Esophagus muscularis mucosa (tissue), 4 donors: ENCODE results near the gene RASD2. TPM values are rescaled to one million over a fixed set of nuclear protein-coding genes. Genes with fewer than 3 reads are reported as not detected.
"Not testable (repeated sequence)": the region's sequence is repeated elsewhere in the genome, so short reads cannot be mapped to it uniquely, and the experiment has no call there.

ENCODE experiments used
- DNase-seq: peaks from one replicate; pipeline ENCODE4 v3.0.0-alpha.2; 2017; ENCODE audit errors: extremely low spot score
- H3K27ac ChIP-seq, 4 donors: fragments of 200-600 bp; sonication (generic); replicated peaks in 1 of 4; 1 replicate in 3 of 4; 2 replicates in 1 of 4; pipeline ENCODE4 v1.5.1; 2016 to 2019; ENCODE audit warnings: mild to moderate bottlenecking in 1 of 4
- H3K27me3 ChIP-seq, 4 donors: fragments of 200-600 bp; sonication (generic); one replicate each; pipeline versions ENCODE4 v1.5.1 to v1.6.0; 2016 to 2019
- H3K36me3 ChIP-seq, 4 donors: fragments of 200-600 bp; sonication (generic); one replicate each; pipeline ENCODE4 v1.5.1; 2016 to 2019
- H3K4me1 ChIP-seq, 4 donors: fragments of 200-600 bp; sonication (generic); one replicate each; pipeline ENCODE4 v1.5.1; 2016 to 2019
- H3K4me3 ChIP-seq, 4 donors: fragments of 200-600 bp; sonication (generic); 1 replicate in 2 of 4; 2 replicates in 2 of 4; pipeline ENCODE4 v1.5.1; 2016 to 2019; ENCODE audit warnings: mild to moderate bottlenecking in 4 of 4, moderate library complexity in 1 of 4
- H3K9me3 ChIP-seq, 4 donors: fragments of 200-600 bp; sonication (generic); 1 replicate in 3 of 4; 2 replicates in 1 of 4; pipeline ENCODE4 v1.5.1; 2016 to 2019
- EP300 ChIP-seq: sonication (generic); formaldehyde crosslinking; IDR thresholded peaks from one replicate; pipeline ENCODE4 v1.6.1; 2017; ENCODE audit warnings: antibody characterized with exemption
- POLR2A ChIP-seq: fragments of 450-650 bp; IDR thresholded peaks from one replicate; pipeline ENCODE4 v1.6.1; 2017; ENCODE audit warnings: antibody characterized with exemption, moderate library complexity, mild to moderate bottlenecking, low read depth
- POLR2AphosphoS5 ChIP-seq, 2 donors: sonication (generic); formaldehyde crosslinking; IDR thresholded peaks; one replicate each; pipeline ENCODE4 v1.6.1; 2017; ENCODE audit warnings: antibody characterized with exemption in 2 of 2
- WGBS: methylation state at CpG from one replicate; pipeline ENCODE4 v1.1.5; 2018; 5-methylcytosine and 5-hydroxymethylcytosine counted together
- intact Hi-C: fragments of 100-400 bp; cut with DNase I; formaldehyde crosslinking; loops from one replicate; pipeline ENCODE4 v1.15.1; 2023
- total RNA-seq, 4 donors: library from RNA; depleted of rRNA; stranded (reverse); fragments of >200 nt; gene quantifications; one replicate each; pipeline versions ENCODE4 v1.1.0 to v1.2.1, GENCODE V29; 2016
- TF ChIP-seq, protein P1 (sequence below), 3 experiments: fragments of 200-600 bp in 2 of 3; fragments of 450-650 bp in 1 of 3; sonication (generic) in 2 of 3; IDR thresholded peaks; one replicate each; pipeline ENCODE4 v1.5.1; 2017 to 2019; ENCODE audit warnings: antibody characterized with exemption in 3 of 3, mild to moderate bottlenecking in 2 of 3, moderate library complexity in 1 of 3

The RASD2 gene
- total RNA-seq, 4 donors from 2014 or later: 18.4 to 53.6 (median 31.7) TPM

DNA sequence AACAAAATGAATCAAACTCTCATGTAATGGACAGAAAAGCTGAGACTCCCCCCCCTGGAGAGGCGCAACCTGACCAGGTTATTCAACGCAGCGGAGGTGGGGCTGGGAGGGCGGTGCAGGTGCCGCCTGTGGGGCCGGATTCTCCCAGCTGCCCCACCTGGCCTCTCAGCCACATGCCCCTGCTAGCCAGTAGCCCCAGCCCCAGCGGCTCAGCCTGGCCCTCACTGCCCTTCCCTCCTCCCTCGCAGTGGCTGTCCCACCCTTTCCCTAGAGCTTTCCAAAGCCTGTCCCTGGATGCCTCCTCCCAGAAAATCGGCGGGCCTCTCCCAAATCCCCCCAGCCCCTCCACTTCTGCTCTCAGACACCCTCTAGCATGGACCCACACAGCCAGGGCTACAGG lies 31.2 kb upstream of the RASD2 start:
- H3K9me3 ChIP-seq: no peaks in the 10 kb centered on the region
- DNase-seq: no peak
- H3K4me1 ChIP-seq: peaks cover 3 to 63% (median 50%) of the 10 kb centered on the region in 4 donors
- H3K27ac ChIP-seq: peak overlapping the region; percentile 69 to 87 (median 74)
- WGBS: 93% methylated on average over 10 of the region's 10 CpGs
- no peaks in the 10 kb centered on the region for H3K36me3 ChIP-seq
- H3K4me3 ChIP-seq: no peak overlapping the region
- TF ChIP-seq POLR2A (no peak), EP300 (no peak), POLR2AphosphoS5 (IDR thresholded peaks at IDR 0.05) (no peak)
- TF ChIP-seq, protein P1, sequence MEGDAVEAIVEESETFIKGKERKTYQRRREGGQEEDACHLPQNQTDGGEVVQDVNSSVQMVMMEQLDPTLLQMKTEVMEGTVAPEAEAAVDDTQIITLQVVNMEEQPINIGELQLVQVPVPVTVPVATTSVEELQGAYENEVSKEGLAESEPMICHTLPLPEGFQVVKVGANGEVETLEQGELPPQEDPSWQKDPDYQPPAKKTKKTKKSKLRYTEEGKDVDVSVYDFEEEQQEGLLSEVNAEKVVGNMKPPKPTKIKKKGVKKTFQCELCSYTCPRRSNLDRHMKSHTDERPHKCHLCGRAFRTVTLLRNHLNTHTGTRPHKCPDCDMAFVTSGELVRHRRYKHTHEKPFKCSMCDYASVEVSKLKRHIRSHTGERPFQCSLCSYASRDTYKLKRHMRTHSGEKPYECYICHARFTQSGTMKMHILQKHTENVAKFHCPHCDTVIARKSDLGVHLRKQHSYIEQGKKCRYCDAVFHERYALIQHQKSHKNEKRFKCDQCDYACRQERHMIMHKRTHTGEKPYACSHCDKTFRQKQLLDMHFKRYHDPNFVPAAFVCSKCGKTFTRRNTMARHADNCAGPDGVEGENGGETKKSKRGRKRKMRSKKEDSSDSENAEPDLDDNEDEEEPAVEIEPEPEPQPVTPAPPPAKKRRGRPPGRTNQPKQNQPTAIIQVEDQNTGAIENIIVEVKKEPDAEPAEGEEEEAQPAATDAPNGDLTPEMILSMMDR (IDR thresholded peaks at IDR 0.05): no peak
- intact Hi-C loops: no loop called here
- H3K27me3 ChIP-seq: no peaks in the 10 kb centered on the region

DNA sequence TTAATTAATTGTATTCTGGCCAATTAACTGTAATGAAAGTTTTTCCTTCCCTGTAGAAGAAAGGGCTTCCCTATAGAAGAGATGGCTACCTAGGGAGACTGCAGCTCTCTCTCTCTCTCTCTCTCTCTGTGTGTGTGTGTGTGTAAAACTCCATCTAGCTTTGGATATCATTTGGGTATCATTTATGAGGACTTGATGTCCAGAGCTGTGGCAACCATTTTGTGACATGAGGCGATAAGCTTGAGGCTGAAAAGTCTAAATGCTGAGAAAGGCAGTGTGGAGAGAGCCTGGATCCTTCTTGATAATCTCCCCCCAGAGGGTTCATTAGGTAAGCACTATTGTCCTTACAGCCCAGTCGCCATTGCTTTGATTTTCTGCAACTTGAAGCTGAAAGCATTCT lies 30.7 kb upstream of the RASD2 start:
- no peak for DNase-seq
- TF ChIP-seq, protein P1 (IDR thresholded peaks at IDR 0.05): no peak
- TF ChIP-seq EP300 (no peak), POLR2A (no peak), POLR2AphosphoS5 (IDR thresholded peaks at IDR 0.05) (no peak)
- Histone ChIP-seq H3K9me3 (no peaks in the 10 kb centered on the region), H3K27ac (peak overlapping the region; percentile 69 to 87 (median 74)), H3K4me1 (peaks cover 3 to 63% (median 50%) of the 10 kb centered on the region in 4 donors), H3K27me3 (no peaks in the 10 kb centered on the region), H3K36me3 (no peaks in the 10 kb centered on the region), H3K4me3 (no peak overlapping the region)
- WGBS: 100% methylated on average over 2 of the region's 2 CpGs
- intact Hi-C loops: no loop called here

DNA sequence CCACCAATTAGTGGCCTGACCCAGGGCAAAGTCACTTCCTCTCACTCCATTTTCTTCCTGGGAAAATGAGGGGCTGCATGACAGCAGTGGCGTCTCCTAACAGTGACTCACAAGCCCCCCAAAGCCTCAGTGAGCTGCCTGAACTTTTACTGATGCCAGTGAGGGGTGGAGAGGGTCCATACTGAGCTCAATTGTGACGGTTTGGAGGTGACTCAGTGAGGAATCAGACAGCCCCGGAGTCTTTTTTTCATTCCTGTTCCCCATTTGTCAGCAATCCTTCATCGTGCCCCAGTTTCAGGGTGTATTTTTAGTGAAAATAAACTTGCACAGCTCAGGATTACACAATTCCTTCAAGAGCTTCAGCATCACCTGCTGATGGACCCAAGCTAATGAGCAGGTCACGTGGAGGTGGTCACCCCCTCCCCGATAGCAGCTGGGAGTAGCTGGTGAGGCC lies 30.1 kb upstream of the RASD2 start:
- WGBS: 38% methylated on average over 6 of the region's 6 CpGs
- DNase-seq: no peak
- Histone ChIP-seq H3K27ac (peak overlapping the region; percentile 69 to 87 (median 74)), H3K36me3 (no peaks in the 10 kb centered on the region), H3K4me1 (peaks cover 3 to 63% (median 50%) of the 10 kb centered on the region in 4 donors), H3K27me3 (no peaks in the 10 kb centered on the region), H3K9me3 (no peaks in the 10 kb centered on the region), H3K4me3 (no peak overlapping the region)
- intact Hi-C loops: no loop called here
- TF ChIP-seq, protein P1 (IDR thresholded peaks at IDR 0.05): no peak
- TF ChIP-seq POLR2AphosphoS5 (IDR thresholded peaks at IDR 0.05) (peak in 1 of 2 donors; percentile 75), POLR2A (no peak)

DNA sequence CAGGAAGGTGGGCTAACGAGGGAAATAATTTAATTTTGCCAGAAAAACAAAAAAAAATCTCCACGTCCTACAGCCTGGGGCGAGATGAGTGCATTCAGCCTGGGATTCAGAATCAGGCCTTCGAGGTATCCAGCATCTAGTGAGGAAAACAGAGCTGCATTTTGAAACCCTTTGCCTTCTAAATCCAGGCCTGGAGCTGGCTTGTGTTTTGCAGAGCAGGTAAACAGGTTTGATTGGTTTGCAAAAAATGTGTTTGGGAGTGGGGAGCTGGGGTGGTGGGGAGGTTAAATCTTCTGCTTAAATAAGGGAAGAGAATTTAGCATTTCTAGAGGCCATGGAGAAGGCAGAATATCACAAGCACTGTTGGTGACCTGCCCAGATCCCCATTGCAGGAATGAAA lies 29.7 kb upstream of the RASD2 start:
- Histone ChIP-seq H3K27ac (peak overlapping the region; percentile 69 to 87 (median 74)), H3K4me3 (no peak overlapping the region), H3K4me1 (peaks cover 3 to 61% (median 50%) of the 10 kb centered on the region in 4 donors), H3K9me3 (no peaks in the 10 kb centered on the region), H3K36me3 (no peaks in the 10 kb centered on the region), H3K27me3 (no peaks in the 10 kb centered on the region)
- TF ChIP-seq EP300: no peak
- no peak for TF ChIP-seq POLR2AphosphoS5 (IDR thresholded peaks at IDR 0.05)
- no peak for TF ChIP-seq POLR2A
- TF ChIP-seq, protein P1 (IDR thresholded peaks at IDR 0.05): no peak
- 42% methylated on average over 4 of the region's 4 CpGs for WGBS
- no peak for DNase-seq
- intact Hi-C loops: no loop called here

DNA sequence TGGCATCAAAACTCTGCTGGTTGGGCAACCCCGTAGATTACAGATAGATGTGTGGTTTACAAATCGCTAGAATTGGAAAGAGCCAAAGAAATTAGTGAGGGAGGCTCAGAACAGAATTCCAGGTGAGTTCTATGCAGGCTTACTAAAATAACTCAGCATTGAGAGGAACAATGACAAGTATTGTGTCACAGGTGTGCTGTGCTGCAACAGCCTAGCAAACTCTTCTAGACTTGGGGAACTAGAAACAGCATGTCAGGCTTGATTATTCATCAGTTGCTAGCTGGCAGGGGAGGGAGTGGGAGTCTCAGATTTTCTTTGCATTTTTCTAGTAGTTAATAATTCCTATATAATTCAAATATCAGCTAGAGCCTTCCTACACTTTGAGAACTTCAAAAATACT lies 26.3 kb upstream of the RASD2 start:
- no peaks in the 10 kb centered on the region for H3K27me3 ChIP-seq
- no peaks in the 10 kb centered on the region for H3K9me3 ChIP-seq
- peaks cover 0 to 36% (median 32%) of the 10 kb centered on the region in 4 donors for H3K4me1 ChIP-seq
- H3K4me3 ChIP-seq: no peak overlapping the region
- H3K27ac ChIP-seq: no peak overlapping the region
- intact Hi-C loops: no loop called here
- DNase-seq: no peak
- no peaks in the 10 kb centered on the region for H3K36me3 ChIP-seq
- WGBS: 94% methylated on average over 2 of the region's 2 CpGs
- TF ChIP-seq EP300: no peak
- no peak for TF ChIP-seq POLR2A
- no peak for TF ChIP-seq POLR2AphosphoS5 (IDR thresholded peaks at IDR 0.05)
- TF ChIP-seq, protein P1 (IDR thresholded peaks at IDR 0.05): no peak

DNA sequence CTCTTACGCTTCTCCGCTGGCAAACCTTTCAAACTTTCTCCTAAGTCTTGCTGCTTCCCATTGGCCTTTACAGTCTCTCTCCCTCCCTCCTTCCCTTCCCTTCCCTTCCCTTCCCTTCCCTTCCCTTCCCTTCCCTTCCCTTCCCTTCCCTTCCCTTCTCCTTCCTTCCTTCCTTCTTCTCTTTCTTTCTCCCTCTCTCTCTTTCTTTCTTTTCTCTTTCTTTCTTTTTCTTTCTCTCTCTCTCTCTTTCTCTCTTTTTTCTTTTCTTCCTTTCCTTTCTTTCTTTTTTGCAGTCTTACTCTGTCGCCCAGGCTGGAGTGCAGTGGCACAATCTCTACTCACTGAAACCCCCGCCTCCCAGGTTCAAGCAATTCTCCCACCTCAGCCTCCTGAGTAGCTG lies 24.7 kb upstream of the RASD2 start:
- H3K36me3 ChIP-seq, H3K27me3 ChIP-seq, H3K4me3 ChIP-seq, H3K9me3 ChIP-seq, DNase-seq, H3K27ac ChIP-seq, intact Hi-C loops: not testable (repeated sequence)
- WGBS: 93% methylated on average over 4 of the region's 4 CpGs
- H3K4me1 ChIP-seq: peaks cover 0 to 21% (median 16%) of the 10 kb centered on the region in 4 donors
